Fibroblast of the aortic adventitia (primary cell): ENCODE measurements around the gene PINLYP. TPM values are rescaled to one million over a fixed set of nuclear protein-coding genes. Genes with fewer than 3 reads are reported as not detected.

Experiments
- DNase-seq: peaks from one replicate; pipeline ENCODE4 v3.0.0-alpha.2; 2010; ENCODE audit warnings: low read depth
- H3K4me3 ChIP-seq: 2 replicates; pipeline ENCODE4 v1.5.1; 2011; ENCODE audit warnings: low read depth, mild to moderate bottlenecking, control low read depth, low read length, moderate library complexity
- CTCF ChIP-seq: IDR thresholded peaks from 2 replicates; pipeline ENCODE4 v1.5.1; 2011; ENCODE audit warnings: mild to moderate bottlenecking, low read length, control low read depth, inconsistent platforms; ENCODE audit not compliant: insufficient read depth
- total RNA-seq: library from RNA; depleted of rRNA; stranded (reverse); fragments of >200 nt; gene quantifications from 2 replicates; pipeline ENCODE4 v1.2.3, GENCODE V29; 2012; ENCODE audit warnings: low replicate concordance

The PINLYP gene
- total RNA-seq, 1 donor, result 6.4 TPM

DNA sequence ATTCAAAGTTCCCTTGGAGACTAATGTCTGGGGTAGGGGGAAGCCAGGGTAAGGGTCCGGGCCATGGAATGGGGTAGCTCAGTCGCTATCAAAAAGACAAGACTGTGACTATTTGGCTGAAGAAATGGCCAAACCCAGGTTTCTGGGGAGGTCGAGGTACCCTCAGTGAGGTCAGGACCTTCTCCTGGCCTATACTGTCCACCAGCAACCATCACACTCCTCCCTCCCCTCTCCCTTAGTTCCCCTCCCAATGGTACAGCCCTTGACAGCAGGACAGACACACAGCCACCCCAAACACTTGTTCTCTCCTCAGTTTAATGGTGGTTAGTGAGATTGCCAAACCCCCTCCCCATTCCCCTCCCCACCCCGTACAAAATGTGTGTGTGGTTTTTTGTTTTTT lies 46.5 kb downstream of the PINLYP start:
- TF ChIP-seq CTCF, result no peak
- H3K4me3 ChIP-seq, result no peak overlapping the region
- DNase-seq, result no peak

DNA sequence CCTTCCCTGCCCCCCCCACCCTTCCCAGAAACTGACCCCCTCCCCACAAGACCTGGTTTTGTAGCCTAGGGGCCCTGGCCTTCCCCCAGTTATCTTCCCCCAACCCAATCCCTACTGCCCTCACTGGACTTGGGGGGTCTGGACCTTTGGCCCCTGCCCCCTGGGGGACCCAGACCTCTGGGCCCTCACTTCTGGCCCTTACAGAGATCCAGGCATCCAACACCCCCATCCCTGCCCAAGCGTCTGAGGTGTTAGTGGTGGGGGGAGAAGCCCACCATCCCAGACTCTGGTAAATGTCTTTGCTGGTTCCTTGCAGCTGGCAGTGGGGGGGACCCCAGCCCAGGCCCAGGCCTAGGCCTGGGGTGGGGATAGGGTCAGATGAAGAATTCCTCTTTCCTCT lies 47.4 kb downstream of the PINLYP start:
- no peak for TF ChIP-seq CTCF
- DNase-seq, result no peak
- H3K4me3 ChIP-seq, result no peak overlapping the region

DNA sequence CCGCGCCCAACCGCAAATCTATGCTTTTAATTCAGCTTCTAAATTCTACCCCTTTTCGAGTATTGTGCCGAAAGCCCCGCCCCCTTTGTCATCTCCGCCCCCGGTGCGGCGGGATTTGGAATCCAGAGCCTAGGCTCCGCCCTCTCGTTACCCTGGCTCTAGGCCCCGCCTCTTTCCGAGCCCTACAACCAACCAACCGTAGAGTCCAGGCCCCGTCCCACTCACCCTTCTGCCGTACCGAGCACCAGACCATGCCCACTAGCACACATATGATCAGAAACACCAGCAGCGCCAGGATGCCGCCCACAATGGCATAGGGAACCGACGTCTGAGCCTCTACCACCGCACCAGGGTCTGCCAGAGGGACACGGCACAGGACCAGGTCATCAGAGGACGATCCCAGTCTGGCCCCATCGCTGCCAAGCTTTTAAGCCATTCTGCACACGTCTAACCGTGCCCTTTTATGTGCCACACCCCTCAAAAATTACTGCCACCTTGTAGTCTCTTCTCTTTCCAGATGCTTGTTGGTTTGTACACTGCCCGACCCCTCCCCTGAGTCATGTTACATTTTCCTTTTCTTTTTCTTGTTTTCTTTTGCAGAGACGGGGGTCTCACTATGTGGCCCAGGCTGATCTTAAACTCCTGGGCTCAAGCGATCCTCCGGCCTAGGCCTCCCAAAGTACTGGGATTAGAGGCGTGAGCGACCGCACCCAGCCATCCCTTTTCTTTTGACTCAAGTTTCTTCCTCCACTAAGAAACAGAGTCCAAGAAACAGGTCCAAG lies 48.5 kb downstream of the PINLYP start:
- no peak for DNase-seq
- no peak for TF ChIP-seq CTCF
- H3K4me3 ChIP-seq, result no peak overlapping the region

DNA sequence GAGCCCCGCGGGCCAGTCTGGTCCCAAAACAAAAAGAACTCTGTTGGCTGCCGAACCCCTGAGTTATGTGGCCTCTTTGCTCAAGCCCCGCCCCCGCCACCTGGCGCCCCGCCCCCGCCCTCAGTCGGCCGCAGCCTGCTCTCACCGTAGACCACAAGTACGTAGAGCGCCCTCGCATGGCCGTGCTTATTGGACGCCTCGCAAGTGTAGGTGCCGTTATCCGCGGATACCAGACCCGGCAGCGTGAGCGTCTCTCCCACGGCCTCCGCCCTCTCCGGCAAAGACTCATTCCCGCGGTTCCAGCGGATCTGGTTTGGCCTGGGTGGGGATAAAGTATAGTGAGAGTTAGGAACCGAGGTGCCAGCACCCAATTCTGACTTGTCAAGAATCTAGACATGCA lies 49.3 kb downstream of the PINLYP start:
- no peak overlapping the region for H3K4me3 ChIP-seq
- TF ChIP-seq CTCF, result no peak
- DNase-seq, result no peak

- no peak overlapping the region for H3K4me3 ChIP-seq
- no peak for TF ChIP-seq CTCF
- DNase-seq, result no peak
Observed at GRCh38 chr19:43625918-43626579, 50.4 kb downstream of the PINLYP start.

DNA sequence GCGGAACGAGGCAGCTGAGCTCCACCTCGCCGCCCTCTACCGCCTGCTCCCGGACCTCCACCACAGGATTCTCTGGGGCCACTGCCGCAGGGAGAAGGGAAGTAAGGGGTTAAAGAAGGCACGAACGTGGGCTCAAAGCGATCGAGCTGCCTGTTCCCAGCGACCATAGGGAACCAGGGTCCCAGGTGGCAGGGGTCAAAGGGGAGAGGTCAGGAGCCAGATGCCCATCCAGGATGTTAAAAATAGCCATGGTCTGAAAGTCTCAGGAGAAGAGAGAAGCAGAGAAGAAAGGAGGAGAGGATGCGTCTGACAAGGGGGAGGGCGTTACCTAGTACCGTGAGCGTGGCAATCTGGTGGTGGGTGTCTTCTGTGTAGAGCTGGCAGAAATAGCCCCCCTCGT lies 51.2 kb downstream of the PINLYP start:
- H3K4me3 ChIP-seq, result no peak overlapping the region
- TF ChIP-seq CTCF, result no peak
- DNase-seq, result no peak
